Subcutaneous adipose tissue (tissue), 4 donors: ENCODE results near the gene ACAT2. TPM values are rescaled to one million over a fixed set of nuclear protein-coding genes. Genes with fewer than 3 reads are reported as not detected.

Source experiments
- CTCF ChIP-seq: fragments of 450-650 bp; IDR thresholded peaks from one replicate; pipeline ENCODE4 v1.5.1; 2016; ENCODE audit warnings: low read depth, mild to moderate bottlenecking, control low read depth, antibody characterized with exemption, moderate library complexity
- total RNA-seq, 4 donors: library from RNA; depleted of rRNA; stranded (reverse); fragments of >200 nt; gene quantifications; one replicate each; pipeline ENCODE4 v1.1.0, GENCODE V29; 2016

Gene ACAT2
- total RNA-seq, 4 donors from 2014 or later, result 8.6 to 15.5 (median 9.3) TPM

- no peak for TF ChIP-seq CTCF
Observed at GRCh38 chr6:159817951-159818739, 56.3 kb downstream of the ACAT2 start.

- TF ChIP-seq CTCF, result no peak
Observed at GRCh38 chr6:159819098-159819497, 57.3 kb downstream of the ACAT2 start.

- no peak for TF ChIP-seq CTCF
Observed at GRCh38 chr6:159819932-159820640, 58.2 kb downstream of the ACAT2 start.

- no peak for TF ChIP-seq CTCF
Observed at GRCh38 chr6:159821122-159821521, 59.3 kb downstream of the ACAT2 start.

GRCh38 chr6:159821726-159822125 is 59.9 kb downstream of the ACAT2 start:
- TF ChIP-seq CTCF, result no peak

- TF ChIP-seq CTCF, result no peak
Observed at GRCh38 chr6:159823953-159824352, 62.1 kb downstream of the ACAT2 start.

GRCh38 chr6:159826004-159826403 is 64.2 kb downstream of the ACAT2 start:
- no peak for TF ChIP-seq CTCF
